ENCODE data around the gene IER5L.
"Not testable (repeated sequence)": the region's sequence is repeated elsewhere in the genome, so short reads cannot be mapped to it uniquely, and the experiment has no call there.

Gene IER5L

GRCh38 chr9:129171993-129172751 is 5.9 kb downstream of the IER5L start:
- H3K4me3 ChIP-seq (ENCODE audit: low read depth in 1 of 2, low read length in 2 of 2): no peak overlapping the region
- no peaks in the 10 kb centered on the region for H3K27me3 ChIP-seq (ENCODE audit: low read depth, low read length)
- H3K4me1 ChIP-seq (ENCODE audit: control insufficient read depth in 1 of 2, insufficient read depth in 2 of 2, low read length in 2 of 2): peaks cover 0 to 27% of the 10 kb centered on the region in 2 donors
- H3K9me3 ChIP-seq (ENCODE audit: control insufficient read depth in 1 of 2, low read length in 2 of 2): no peaks in the 10 kb centered on the region
- H3K36me3 ChIP-seq (ENCODE audit: control insufficient read depth in 1 of 2, insufficient read depth in 2 of 2, low read length in 2 of 2): no peaks in the 10 kb centered on the region
- H3K27ac ChIP-seq (ENCODE audit: low read length): no peak overlapping the region

GRCh38 chr9:129170229-129170628 is 7.8 kb downstream of the IER5L start:
- no peak overlapping the region for H3K4me3 ChIP-seq (ENCODE audit: low read depth in 1 of 2, low read length in 2 of 2)
- no peaks in the 10 kb centered on the region for H3K36me3 ChIP-seq (ENCODE audit: control insufficient read depth in 1 of 2, insufficient read depth in 2 of 2, low read length in 2 of 2)
- no peaks in the 10 kb centered on the region for H3K9me3 ChIP-seq (ENCODE audit: control insufficient read depth in 1 of 2, low read length in 2 of 2)
- H3K27me3 ChIP-seq (ENCODE audit: low read depth, low read length): no peaks in the 10 kb centered on the region
- no peak overlapping the region for H3K27ac ChIP-seq (ENCODE audit: low read length)
- peaks cover 3 to 26% of the 10 kb centered on the region in 2 donors for H3K4me1 ChIP-seq (ENCODE audit: control insufficient read depth in 1 of 2, insufficient read depth in 2 of 2, low read length in 2 of 2)

GRCh38 chr9:129166623-129167557 is 11.2 kb downstream of the IER5L start:
- Histone ChIP-seq H3K27me3 (ENCODE audit: low read depth, low read length) (no peaks in the 10 kb centered on the region), H3K4me1 (ENCODE audit: control insufficient read depth in 1 of 2, insufficient read depth in 2 of 2, low read length in 2 of 2) (peaks cover 11 to 26% of the 10 kb centered on the region in 2 donors), H3K4me3 (ENCODE audit: low read depth in 1 of 2, low read length in 2 of 2) (peak overlapping the region; percentile 30 to 53), H3K36me3 (ENCODE audit: control insufficient read depth in 1 of 2, insufficient read depth in 2 of 2, low read length in 2 of 2) (no peaks in the 10 kb centered on the region), H3K9me3 (ENCODE audit: control insufficient read depth in 1 of 2, low read length in 2 of 2) (no peaks in the 10 kb centered on the region), H3K27ac (ENCODE audit: low read length) (peak overlapping the region; percentile 86)

- H3K4me1 ChIP-seq (ENCODE audit: control insufficient read depth in 1 of 2, insufficient read depth in 2 of 2, low read length in 2 of 2): peaks cover 11 to 26% of the 10 kb centered on the region in 2 donors
- no peaks in the 10 kb centered on the region for H3K27me3 ChIP-seq (ENCODE audit: low read depth, low read length)
- H3K27ac ChIP-seq (ENCODE audit: low read length): no peak overlapping the region
- H3K9me3 ChIP-seq (ENCODE audit: control insufficient read depth in 1 of 2, low read length in 2 of 2): no peaks in the 10 kb centered on the region
- no peaks in the 10 kb centered on the region for H3K36me3 ChIP-seq (ENCODE audit: control insufficient read depth in 1 of 2, insufficient read depth in 2 of 2, low read length in 2 of 2)
- no peak overlapping the region for H3K4me3 ChIP-seq (ENCODE audit: low read depth in 1 of 2, low read length in 2 of 2)
Observed at GRCh38 chr9:129165198-129165597, 12.9 kb downstream of the IER5L start.

- peaks cover 11 to 26% of the 10 kb centered on the region in 2 donors for H3K4me1 ChIP-seq (ENCODE audit: control insufficient read depth in 1 of 2, insufficient read depth in 2 of 2, low read length in 2 of 2)
Observed at GRCh38 chr9:129164246-129164930, 13.7 kb downstream of the IER5L start.

GRCh38 chr9:129163753-129164152 is 14.3 kb downstream of the IER5L start:
- Histone ChIP-seq H3K9me3 (ENCODE audit: control insufficient read depth in 1 of 2, low read length in 2 of 2) (no peaks in the 10 kb centered on the region), H3K4me3 (ENCODE audit: low read depth in 1 of 2, low read length in 2 of 2) (no peak overlapping the region), H3K36me3 (ENCODE audit: control insufficient read depth in 1 of 2, insufficient read depth in 2 of 2, low read length in 2 of 2) (no peaks in the 10 kb centered on the region), H3K27ac (ENCODE audit: low read length) (peak overlapping the region; percentile 74), H3K27me3 (ENCODE audit: low read depth, low read length) (no peaks in the 10 kb centered on the region), H3K4me1 (ENCODE audit: control insufficient read depth in 1 of 2, insufficient read depth in 2 of 2, low read length in 2 of 2) (peaks cover 11 to 26% of the 10 kb centered on the region in 2 donors)

More at GRCh38 chr9:129164246-129164930, 13.7 kb downstream of the IER5L start:
- Histone ChIP-seq H3K36me3 (ENCODE audit: control insufficient read depth in 1 of 2, insufficient read depth in 2 of 2, low read length in 2 of 2) (no peaks in the 10 kb centered on the region), H3K4me3 (ENCODE audit: low read depth in 1 of 2, low read length in 2 of 2) (no peak overlapping the region), H3K9me3 (ENCODE audit: control insufficient read depth in 1 of 2, low read length in 2 of 2) (no peaks in the 10 kb centered on the region), H3K27me3 (ENCODE audit: low read depth, low read length) (no peaks in the 10 kb centered on the region), H3K27ac (ENCODE audit: low read length) (peak overlapping the region; percentile 74)

- not testable (repeated sequence) for H3K27ac ChIP-seq (ENCODE audit: low read length)
Observed at GRCh38 chr9:129163198-129163670, 14.8 kb downstream of the IER5L start.

GRCh38 chr9:129162497-129163197 is 15.4 kb downstream of the IER5L start:
- H3K27ac ChIP-seq (ENCODE audit: low read length): no peak overlapping the region
- no peaks in the 10 kb centered on the region for H3K27me3 ChIP-seq (ENCODE audit: low read depth, low read length)
- no peaks in the 10 kb centered on the region for H3K9me3 ChIP-seq (ENCODE audit: control insufficient read depth in 1 of 2, low read length in 2 of 2)
- H3K36me3 ChIP-seq (ENCODE audit: control insufficient read depth in 1 of 2, insufficient read depth in 2 of 2, low read length in 2 of 2): no peaks in the 10 kb centered on the region
- H3K4me1 ChIP-seq (ENCODE audit: control insufficient read depth in 1 of 2, insufficient read depth in 2 of 2, low read length in 2 of 2): peaks cover 11 to 18% of the 10 kb centered on the region in 2 donors
- no peak overlapping the region for H3K4me3 ChIP-seq (ENCODE audit: low read depth in 1 of 2, low read length in 2 of 2)

More at GRCh38 chr9:129163198-129163670, 14.8 kb downstream of the IER5L start:
- H3K4me1 ChIP-seq (ENCODE audit: control insufficient read depth in 1 of 2, insufficient read depth in 2 of 2, low read length in 2 of 2): peaks cover 11 to 23% of the 10 kb centered on the region in 2 donors
- H3K27me3 ChIP-seq (ENCODE audit: low read depth, low read length); H3K36me3 ChIP-seq (ENCODE audit: control insufficient read depth in 1 of 2, insufficient read depth in 2 of 2, low read length in 2 of 2); H3K9me3 ChIP-seq (ENCODE audit: control insufficient read depth in 1 of 2, low read length in 2 of 2); H3K4me3 ChIP-seq (ENCODE audit: low read depth in 1 of 2, low read length in 2 of 2): not testable (repeated sequence)

- Histone ChIP-seq H3K4me1 (ENCODE audit: control insufficient read depth in 1 of 2, insufficient read depth in 2 of 2, low read length in 2 of 2) (peaks cover 8 to 13% of the 10 kb centered on the region in 2 donors), H3K9me3 (ENCODE audit: control insufficient read depth in 1 of 2, low read length in 2 of 2) (no peaks in the 10 kb centered on the region), H3K27ac (ENCODE audit: low read length) (no peak overlapping the region), H3K4me3 (ENCODE audit: low read depth in 1 of 2, low read length in 2 of 2) (no peak overlapping the region), H3K27me3 (ENCODE audit: low read depth, low read length) (no peaks in the 10 kb centered on the region), H3K36me3 (ENCODE audit: control insufficient read depth in 1 of 2, insufficient read depth in 2 of 2, low read length in 2 of 2) (no peaks in the 10 kb centered on the region)
Observed at GRCh38 chr9:129161534-129161837, 16.6 kb downstream of the IER5L start.

GRCh38 chr9:129160712-129161533 is 17.1 kb downstream of the IER5L start:
- H3K9me3 ChIP-seq (ENCODE audit: control insufficient read depth in 1 of 2, low read length in 2 of 2): no peaks in the 10 kb centered on the region
- H3K4me3 ChIP-seq (ENCODE audit: low read depth in 1 of 2, low read length in 2 of 2): no peak overlapping the region
- H3K36me3 ChIP-seq (ENCODE audit: control insufficient read depth in 1 of 2, insufficient read depth in 2 of 2, low read length in 2 of 2): peaks cover 0 to 2% of the 10 kb centered on the region in 2 donors
- H3K27me3 ChIP-seq (ENCODE audit: low read depth, low read length): no peaks in the 10 kb centered on the region
- no peak overlapping the region for H3K27ac ChIP-seq (ENCODE audit: low read length)
- H3K4me1 ChIP-seq (ENCODE audit: control insufficient read depth in 1 of 2, insufficient read depth in 2 of 2, low read length in 2 of 2): peaks cover 8 to 13% of the 10 kb centered on the region in 2 donors

Data from muscle layer of duodenum (tissue), 2 donors.